Urothelium cell line (cell line): ENCODE data around the gene OSBPL8.
"Not testable (repeated sequence)": the region's sequence is repeated elsewhere in the genome, so short reads cannot be mapped to it uniquely, and the experiment has no call there.

Source experiments
- DNase-seq: peaks from one replicate; pipeline ENCODE4 v3.0.0; 2011; ENCODE audit warnings: low spot score, mixed read lengths
- FAIRE-seq: peaks from 2 replicates; lab custom pipeline; 2011; peaks lifted over from hg19 to GRCh38; lab: Jason Lieb, UNC

The OSBPL8 gene

DNA sequence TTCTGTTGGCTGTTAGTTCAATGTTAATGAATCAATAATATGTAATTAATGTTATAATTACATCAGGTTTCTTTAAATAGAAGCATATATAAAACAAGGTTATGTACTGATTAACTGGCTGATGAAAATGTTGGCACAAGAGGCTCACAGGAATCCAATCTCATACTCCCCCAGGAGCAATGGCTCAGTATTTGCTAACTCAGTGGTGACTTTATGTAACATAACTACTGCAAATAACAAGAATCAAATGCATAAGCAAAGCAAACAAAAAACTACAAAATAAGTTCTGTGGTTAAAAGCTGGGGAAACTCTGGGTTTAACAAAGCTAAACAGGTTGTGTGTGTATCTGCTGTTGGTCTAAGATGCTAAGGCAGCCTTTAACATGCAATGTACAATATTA is 183.6 kb downstream of the OSBPL8 start:
- DNase-seq (no peak), FAIRE-seq (no peak)

DNA sequence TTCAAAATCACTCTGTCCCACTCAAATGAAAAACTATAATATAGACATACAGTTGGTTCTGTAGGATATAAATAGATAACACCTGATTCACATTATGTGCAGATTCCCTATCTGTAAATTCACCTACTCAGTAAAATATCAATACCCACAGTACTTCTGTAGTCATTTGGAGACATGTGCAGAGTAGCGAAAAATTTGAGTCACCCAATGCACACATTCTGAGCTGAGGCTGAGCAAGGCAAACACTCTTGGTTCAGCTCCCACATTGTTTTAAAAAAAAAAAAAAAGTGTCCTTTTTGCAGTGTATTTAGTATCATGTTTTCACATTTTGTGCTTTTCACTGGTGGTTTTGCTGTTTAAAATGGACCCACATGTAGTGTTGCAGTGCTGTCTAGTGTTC is 184.1 kb downstream of the OSBPL8 start:
- DNase-seq, result no peak
- no peak for FAIRE-seq

DNA sequence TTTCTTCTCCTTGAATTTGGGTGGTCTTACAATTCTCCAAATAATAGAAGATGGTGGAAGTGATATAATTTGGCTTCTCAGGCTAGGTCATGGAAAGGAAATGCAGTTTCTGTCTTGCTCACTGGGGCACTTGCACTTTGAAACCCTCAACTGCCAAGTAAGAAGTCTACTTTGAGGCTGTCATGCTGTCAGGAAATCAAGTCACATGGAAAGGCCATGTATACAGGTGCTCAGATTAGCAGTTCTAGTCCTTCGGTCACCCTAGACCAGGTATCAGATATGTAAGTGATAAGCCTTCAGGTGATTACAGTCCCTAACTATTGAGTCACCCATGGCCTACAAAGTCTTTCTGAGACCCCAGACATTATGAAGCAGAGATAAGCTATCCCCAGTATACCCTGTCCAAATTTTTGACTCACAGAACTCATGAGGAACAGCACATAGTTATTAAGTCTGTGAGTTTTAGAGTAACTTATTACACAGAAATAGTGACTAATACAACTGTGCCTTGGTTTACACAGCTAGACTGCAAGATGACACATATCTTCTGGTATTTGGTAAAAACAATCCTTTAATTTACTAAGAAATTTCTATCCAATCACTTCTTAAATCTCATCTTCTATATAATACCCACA is 185.1 kb downstream of the OSBPL8 start:
- DNase-seq, result no peak
- no peak for FAIRE-seq

GRCh38 chr12:76368230-76368629 is 191.3 kb downstream of the OSBPL8 start:
- DNase-seq, result no peak
- no peak for FAIRE-seq

DNA sequence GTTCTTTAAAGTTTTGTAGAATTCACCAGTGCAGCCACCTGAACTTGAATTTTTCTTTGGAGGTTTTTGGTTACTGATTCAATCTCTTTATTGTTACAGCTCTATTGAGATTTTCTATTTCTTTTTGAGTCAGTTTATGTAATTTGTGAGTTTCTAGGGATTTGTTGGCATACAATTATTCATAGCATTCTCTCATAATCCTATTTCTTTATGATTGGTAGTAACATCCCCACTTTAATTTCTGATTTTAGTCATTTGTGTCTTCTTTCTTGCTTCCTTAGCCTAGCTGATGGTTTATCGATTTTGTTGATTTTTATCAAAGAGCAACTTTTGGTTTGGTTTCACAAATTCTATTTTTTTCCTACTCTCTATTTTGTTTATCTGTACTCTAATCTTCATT is 193.4 kb downstream of the OSBPL8 start:
- DNase-seq (no peak), FAIRE-seq (no peak)

GRCh38 chr12:76364131-76364530 is 195.4 kb downstream of the OSBPL8 start:
- FAIRE-seq, DNase-seq: not testable (repeated sequence)

DNA sequence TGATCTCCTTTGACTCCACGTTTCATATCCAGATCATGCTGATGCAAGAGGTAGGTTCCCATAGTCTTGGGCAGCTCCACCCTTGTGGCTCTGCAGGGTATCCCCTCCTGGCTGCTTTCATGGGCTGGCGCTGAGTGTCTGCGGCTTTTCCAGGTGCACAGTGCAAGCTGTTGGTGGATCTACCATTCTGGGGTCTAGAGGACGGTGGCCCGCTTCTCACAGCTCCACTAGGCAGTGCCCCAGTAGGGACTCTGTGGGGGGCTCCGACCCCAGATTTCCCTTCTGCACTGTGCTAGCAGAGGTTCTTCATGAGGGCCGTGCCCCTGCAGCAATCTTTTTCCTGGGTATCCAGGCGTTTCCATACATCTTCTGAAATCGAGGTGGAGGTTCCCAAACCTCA is 199.3 kb downstream of the OSBPL8 start:
- no peak for DNase-seq
- FAIRE-seq, result no peak

DNA sequence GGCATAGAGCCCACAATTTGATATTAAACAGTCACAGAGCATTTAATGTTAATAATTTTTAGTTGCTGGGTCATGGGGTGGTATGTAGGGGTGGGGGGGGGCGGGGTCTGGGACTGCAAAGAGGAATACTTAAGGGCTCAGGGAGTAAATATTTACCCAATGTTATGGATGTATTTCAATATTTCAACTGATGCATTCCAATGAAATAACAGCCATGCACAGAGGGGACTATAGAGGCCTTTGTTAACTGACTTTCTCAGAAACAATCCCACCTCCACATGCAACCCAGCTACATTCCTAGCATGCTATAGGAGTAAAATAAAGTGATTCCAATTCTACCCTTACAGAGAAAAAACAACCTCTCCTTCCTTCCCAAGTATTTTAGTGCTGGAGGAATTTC is 203.5 kb downstream of the OSBPL8 start:
- FAIRE-seq (no peak), DNase-seq (no peak)

DNA sequence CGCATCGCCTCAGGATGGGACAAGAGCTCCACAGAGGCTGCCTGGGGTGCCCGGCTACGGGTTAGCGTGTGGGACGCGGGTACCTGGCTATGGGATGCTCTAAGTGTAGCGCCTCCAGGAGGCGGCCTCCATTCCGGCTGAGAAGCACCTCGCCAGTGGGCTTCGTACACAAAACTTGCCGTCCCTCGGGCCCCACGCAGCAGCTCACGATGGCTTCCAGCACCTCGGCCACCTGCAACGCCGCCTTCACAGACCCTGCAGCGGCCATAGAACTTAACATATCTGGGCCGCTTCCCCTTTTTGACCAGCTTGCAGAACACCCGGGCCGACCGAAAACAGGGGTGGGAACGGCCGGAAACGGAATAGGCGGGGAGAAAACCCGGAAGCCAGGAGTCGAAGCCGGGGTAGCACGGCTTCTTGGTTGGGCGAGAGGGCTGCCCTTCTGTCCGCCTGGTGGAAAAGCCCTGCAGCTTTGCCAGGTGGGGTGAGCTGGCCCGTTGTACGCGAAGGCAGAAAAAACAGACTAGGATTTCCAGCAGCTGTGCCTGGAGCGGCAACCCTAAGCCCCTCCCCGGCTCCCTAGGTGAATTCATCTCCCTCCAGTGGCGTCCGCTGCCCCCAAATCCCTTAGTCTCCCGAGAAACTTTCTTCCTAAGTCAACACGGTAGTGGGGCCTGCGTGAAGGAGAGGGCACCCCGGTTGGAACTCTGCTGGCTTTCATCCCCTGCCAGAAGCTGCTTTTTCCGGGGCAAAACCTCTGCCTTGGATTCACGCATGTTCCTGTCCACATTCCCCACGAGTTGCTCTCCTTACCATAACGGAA is 211.3 kb downstream of the OSBPL8 start, which contains the start of gene BBS10:
Gene BBS10, minus strand, starts transcription at position 337 of the 823 bp plus-strand sequence. Its CDS starts 57 bp downstream, at position 280.
- DNase-seq (peak; percentile 87), FAIRE-seq (no peak)

DNA sequence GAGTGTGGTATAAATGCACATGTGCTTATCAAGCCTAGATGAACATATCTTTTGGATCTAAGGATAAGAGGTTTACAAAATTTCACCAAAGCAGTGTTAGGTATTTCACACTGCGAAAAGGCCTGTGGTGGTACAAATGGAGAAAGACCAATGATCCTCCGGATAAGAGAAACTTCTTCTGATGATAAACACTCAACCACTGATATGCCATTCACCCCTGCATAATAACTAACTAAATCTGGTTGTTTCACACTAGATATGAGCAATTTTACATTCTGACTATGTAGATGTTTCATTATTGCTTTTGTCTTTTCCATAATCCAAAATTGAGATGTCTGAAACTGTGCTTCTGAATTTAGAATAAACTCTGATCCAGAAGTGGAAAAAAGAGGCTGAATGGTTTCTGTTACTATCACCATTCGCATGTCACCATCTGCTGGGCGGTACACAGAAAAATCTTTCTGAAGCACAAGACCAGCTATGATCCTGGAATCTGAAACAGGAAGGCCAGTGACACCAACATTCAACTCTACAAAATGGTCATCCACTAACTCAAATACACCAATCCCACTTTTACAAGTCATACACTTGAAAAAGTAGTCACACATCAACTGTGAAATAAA is 212.7 kb downstream of the OSBPL8 start:
- no peak for DNase-seq
- no peak for FAIRE-seq

DNA sequence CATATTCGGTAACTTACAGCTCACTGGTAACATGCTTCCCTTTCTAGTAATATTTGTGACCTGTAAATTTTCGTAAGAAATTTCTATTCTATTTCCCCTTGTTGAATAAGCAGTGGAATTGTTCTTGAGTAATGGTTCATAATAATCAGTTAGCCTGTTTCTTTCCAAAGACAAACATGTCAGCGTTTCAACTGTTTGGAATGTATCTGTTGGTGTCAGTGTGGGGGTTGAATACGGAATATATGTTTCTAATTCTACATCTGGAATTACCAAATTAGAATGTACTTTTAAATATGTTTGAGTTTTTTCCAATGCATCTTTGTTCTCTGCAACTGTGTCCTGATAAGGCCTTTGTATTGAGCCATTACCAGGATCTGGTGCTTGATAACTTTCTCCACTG is 213.3 kb downstream of the OSBPL8 start:
- DNase-seq (no peak), FAIRE-seq (no peak)

DNA sequence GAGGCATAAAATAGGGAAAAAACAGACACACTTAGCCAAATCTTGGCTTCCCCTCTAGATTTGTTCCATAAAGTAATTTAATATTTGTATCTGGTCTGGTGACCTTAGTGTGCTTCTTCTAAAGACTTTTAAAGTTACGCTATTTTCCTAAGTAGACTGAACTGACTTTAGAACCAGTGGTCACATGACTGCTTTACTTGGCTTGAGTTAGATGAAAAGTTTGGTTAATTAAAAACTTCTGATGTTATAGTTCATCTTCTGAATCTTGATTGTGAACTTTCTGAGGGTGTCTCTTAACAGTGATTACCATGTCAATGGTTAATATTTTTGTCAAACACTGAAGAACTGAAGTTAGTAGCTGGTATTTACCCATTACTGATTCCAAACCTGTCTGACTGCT is 214.0 kb downstream of the OSBPL8 start:
- DNase-seq (no peak), FAIRE-seq (no peak)

DNA sequence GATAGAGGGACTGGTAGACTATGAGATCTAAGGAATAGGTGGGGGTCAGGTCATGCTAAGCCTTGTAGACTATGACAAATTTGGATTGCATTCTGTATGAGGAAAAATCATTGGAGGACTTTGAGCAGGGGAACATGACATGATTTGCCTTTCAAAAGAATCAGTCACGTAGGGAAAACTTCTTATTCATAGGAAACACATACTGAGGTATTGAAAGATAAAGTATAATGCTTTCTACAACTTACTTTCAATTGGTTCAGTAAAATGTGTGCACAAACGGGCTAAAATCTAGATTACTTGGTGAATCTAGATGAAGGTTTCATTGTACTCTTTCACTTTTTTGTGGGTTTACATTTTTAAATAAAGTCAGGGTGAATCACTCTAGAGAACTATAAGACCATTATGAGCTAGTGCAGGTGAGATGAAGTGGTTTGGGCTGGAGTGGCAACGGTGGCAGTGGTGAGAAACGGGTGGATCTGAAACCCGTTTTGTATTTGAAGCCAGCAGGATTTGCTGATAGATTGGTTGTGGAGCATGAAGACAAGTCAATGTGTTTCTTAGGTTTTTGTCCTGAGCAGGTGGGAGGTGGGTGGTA is 218.0 kb downstream of the OSBPL8 start:
- DNase-seq, result no peak

GRCh38 chr12:76340680-76341435 is 218.7 kb downstream of the OSBPL8 start:
- no peak for FAIRE-seq

More for the DNA sequence above, 218.0 kb downstream of the OSBPL8 start:
- FAIRE-seq, result no peak

GRCh38 chr12:76337583-76337982 is 222.0 kb downstream of the OSBPL8 start:
- no peak for DNase-seq
- FAIRE-seq, result no peak

More at GRCh38 chr12:76340680-76341435, 218.7 kb downstream of the OSBPL8 start:
- DNase-seq, result no peak

- no peak for DNase-seq
- no peak for FAIRE-seq
Measured at GRCh38 chr12:76332606-76333005, 227.0 kb downstream of the OSBPL8 start.

DNA sequence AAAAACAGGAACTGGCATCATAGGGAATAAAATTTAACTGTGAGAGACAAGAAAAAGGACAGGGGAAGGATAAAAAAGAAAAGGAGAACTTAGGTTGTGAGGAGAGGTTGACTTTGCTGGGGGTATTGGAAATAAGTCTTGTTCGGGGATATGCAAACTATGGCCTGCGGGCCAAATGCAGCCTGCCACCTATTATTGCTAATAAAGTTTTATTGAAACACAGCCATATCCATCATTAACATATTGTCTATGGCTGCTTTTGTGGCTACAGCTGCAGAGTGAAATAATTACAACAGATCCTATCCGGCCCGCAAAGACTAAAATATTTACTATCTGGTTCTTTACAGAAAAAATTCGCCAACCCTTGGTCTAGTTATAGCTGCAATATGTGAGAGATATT is 230.0 kb downstream of the OSBPL8 start:
- DNase-seq (no peak), FAIRE-seq (no peak)

DNA sequence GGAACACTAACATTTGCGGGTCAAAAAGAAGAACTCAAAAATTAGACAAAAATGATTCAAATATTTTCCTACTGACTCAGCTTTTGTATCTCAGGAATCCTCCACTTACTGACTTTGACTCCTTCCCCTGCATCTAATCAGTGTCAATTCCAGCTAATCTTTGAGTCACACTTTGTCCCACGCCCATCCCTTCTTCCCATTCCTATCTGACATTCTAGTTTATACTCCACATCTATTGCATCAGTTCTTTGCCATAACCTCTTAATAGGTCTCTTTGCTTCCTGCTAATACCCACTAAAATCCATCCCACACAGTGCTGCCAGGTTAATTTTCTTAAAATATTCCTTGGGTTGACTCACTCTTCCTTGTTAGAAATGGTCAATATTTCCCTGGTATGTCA is 230.4 kb downstream of the OSBPL8 start:
- FAIRE-seq, result no peak
- DNase-seq, result peak; percentile 66

- FAIRE-seq, DNase-seq: not testable (repeated sequence)
Measured at GRCh38 chr12:76319595-76320319, 239.8 kb downstream of the OSBPL8 start.
